Measurements from ENCODE around the gene TBC1D2. TPM values are rescaled to one million over a fixed set of nuclear protein-coding genes. Genes with fewer than 3 reads are reported as not detected.

TBC1D2 gene
- total and polyA plus RNA-seq, 2 donors = 2.5 to 21.2 TPM

GRCh38 chr9:98195671-98196070 is 59.8 kb downstream of the TBC1D2 start:
- no peaks in the 10 kb centered on the region for H3K9me3 ChIP-seq (ENCODE audit: control insufficient read depth in 2 of 2, insufficient read depth in 1 of 2, low read length in 1 of 2)
- no peak for DNase-seq (ENCODE audit: low read depth in 6 of 9, low spot score in 9 of 9)
- peaks cover 5 to 21% of the 10 kb centered on the region in 2 donors for H3K4me1 ChIP-seq (ENCODE audit: control insufficient read depth in 2 of 2, insufficient read depth in 2 of 2, low read length in 2 of 2)
- 89% methylated on average over 4 of the region's 4 CpGs for WGBS
- H3K4me3 ChIP-seq (ENCODE audit: low read length in 2 of 2) = no peak overlapping the region
- H3K27me3 ChIP-seq (ENCODE audit: control insufficient read depth in 2 of 2, insufficient read depth in 1 of 2, low read length in 1 of 2) = peaks cover 0 to 10% of the 10 kb centered on the region in 2 donors
- H3K36me3 ChIP-seq (ENCODE audit: control insufficient read depth in 2 of 2, insufficient read depth in 2 of 2, low read length in 1 of 2) = peaks cover 0 to 10% of the 10 kb centered on the region in 2 donors
- H3K27ac ChIP-seq (ENCODE audit: low read depth in 1 of 2, low read length in 1 of 2) = no peak overlapping the region

- Histone ChIP-seq H3K4me1 (ENCODE audit: control insufficient read depth in 2 of 2, insufficient read depth in 2 of 2, low read length in 2 of 2) (peaks cover 13 to 37% of the 10 kb centered on the region in 2 donors), H3K36me3 (ENCODE audit: control insufficient read depth in 2 of 2, insufficient read depth in 2 of 2, low read length in 1 of 2) (peaks cover 0 to 4% of the 10 kb centered on the region in 2 donors), H3K4me3 (ENCODE audit: low read length in 2 of 2) (peak overlapping the region; percentile 60 to 80), H3K27me3 (ENCODE audit: control insufficient read depth in 2 of 2, insufficient read depth in 1 of 2, low read length in 1 of 2) (peaks cover 0 to 10% of the 10 kb centered on the region in 2 donors), H3K9me3 (ENCODE audit: control insufficient read depth in 2 of 2, insufficient read depth in 1 of 2, low read length in 1 of 2) (no peaks in the 10 kb centered on the region), H3K27ac (ENCODE audit: low read depth in 1 of 2, low read length in 1 of 2) (no peak overlapping the region)
- DNase-seq (ENCODE audit: low read depth in 6 of 9, low spot score in 9 of 9) = no peak
- WGBS = 81% methylated on average over 8 of the region's 8 CpGs
Observed at GRCh38 chr9:98193336-98193944, 62.0 kb downstream of the TBC1D2 start.

- Histone ChIP-seq H3K36me3 (ENCODE audit: control insufficient read depth in 2 of 2, insufficient read depth in 2 of 2, low read length in 1 of 2) (peaks cover 0 to 4% of the 10 kb centered on the region in 2 donors), H3K27ac (ENCODE audit: low read depth in 1 of 2, low read length in 1 of 2) (peak within 1 kb of the TSS; percentile 12 to 71), H3K27me3 (ENCODE audit: control insufficient read depth in 2 of 2, insufficient read depth in 1 of 2, low read length in 1 of 2) (peaks cover 0 to 10% of the 10 kb centered on the region in 2 donors), H3K4me3 (ENCODE audit: low read length in 2 of 2) (peak within 1 kb of the TSS; percentile 69 to 80), H3K4me1 (ENCODE audit: control insufficient read depth in 2 of 2, insufficient read depth in 2 of 2, low read length in 2 of 2) (peaks cover 13 to 43% of the 10 kb centered on the region in 2 donors), H3K9me3 (ENCODE audit: control insufficient read depth in 2 of 2, insufficient read depth in 1 of 2, low read length in 1 of 2) (no peaks in the 10 kb centered on the region)
- DNase-seq (ENCODE audit: low read depth in 6 of 9, low spot score in 9 of 9) = peak in 6 of 9 donors; percentile 31 to 72 (median 53)
- under 1% methylated on average over 95 of the region's 95 CpGs for WGBS
Observed at GRCh38 chr9:98192503-98193335, 62.7 kb downstream of the TBC1D2 start, which contains the start of gene CORO2A. CORO2A (minus strand) TSS chr9:98192637; CDS start chr9:98157660, 34,977 bp downstream.

- Histone ChIP-seq H3K9me3 (ENCODE audit: control insufficient read depth in 2 of 2, insufficient read depth in 1 of 2, low read length in 1 of 2) (no peaks in the 10 kb centered on the region), H3K27me3 (ENCODE audit: control insufficient read depth in 2 of 2, insufficient read depth in 1 of 2, low read length in 1 of 2) (peaks cover 0 to 10% of the 10 kb centered on the region in 2 donors), H3K4me3 (ENCODE audit: low read length in 2 of 2) (peak overlapping the region; percentile 69 to 80), H3K36me3 (ENCODE audit: control insufficient read depth in 2 of 2, insufficient read depth in 2 of 2, low read length in 1 of 2) (peaks cover 0 to 4% of the 10 kb centered on the region in 2 donors), H3K27ac (ENCODE audit: low read depth in 1 of 2, low read length in 1 of 2) (peak overlapping the region; percentile 6 to 12), H3K4me1 (ENCODE audit: control insufficient read depth in 2 of 2, insufficient read depth in 2 of 2, low read length in 2 of 2) (peaks cover 13 to 45% of the 10 kb centered on the region in 2 donors)
- 13% methylated on average over 47 of the region's 47 CpGs for WGBS
- DNase-seq (ENCODE audit: low read depth in 6 of 9, low spot score in 9 of 9) = peak in 4 of 9 donors; percentile 27 to 64 (median 41)
Observed at GRCh38 chr9:98191671-98192502, 63.6 kb downstream of the TBC1D2 start.

GRCh38 chr9:98191181-98191608 is 64.3 kb downstream of the TBC1D2 start:
- H3K4me3 ChIP-seq (ENCODE audit: low read length in 2 of 2) = peak overlapping the region; percentile 69 to 80
- DNase-seq (ENCODE audit: low read depth in 6 of 9, low spot score in 9 of 9) = no peak
- no peak overlapping the region for H3K27ac ChIP-seq (ENCODE audit: low read depth in 1 of 2, low read length in 1 of 2)
- H3K36me3 ChIP-seq (ENCODE audit: control insufficient read depth in 2 of 2, insufficient read depth in 2 of 2, low read length in 1 of 2) = peaks cover 0 to 4% of the 10 kb centered on the region in 2 donors
- no peaks in the 10 kb centered on the region for H3K9me3 ChIP-seq (ENCODE audit: control insufficient read depth in 2 of 2, insufficient read depth in 1 of 2, low read length in 1 of 2)
- H3K27me3 ChIP-seq (ENCODE audit: control insufficient read depth in 2 of 2, insufficient read depth in 1 of 2, low read length in 1 of 2) = peaks cover 0 to 10% of the 10 kb centered on the region in 2 donors
- peaks cover 13 to 45% of the 10 kb centered on the region in 2 donors for H3K4me1 ChIP-seq (ENCODE audit: control insufficient read depth in 2 of 2, insufficient read depth in 2 of 2, low read length in 2 of 2)
- WGBS = 90% methylated on average over 5 of the region's 5 CpGs

GRCh38 chr9:98190757-98191105 is 64.7 kb downstream of the TBC1D2 start:
- no peak for DNase-seq (ENCODE audit: low read depth in 6 of 9, low spot score in 9 of 9)
- H3K9me3 ChIP-seq (ENCODE audit: control insufficient read depth in 2 of 2, insufficient read depth in 1 of 2, low read length in 1 of 2) = no peaks in the 10 kb centered on the region
- no peak overlapping the region for H3K27ac ChIP-seq (ENCODE audit: low read depth in 1 of 2, low read length in 1 of 2)
- H3K4me1 ChIP-seq (ENCODE audit: control insufficient read depth in 2 of 2, insufficient read depth in 2 of 2, low read length in 2 of 2) = peaks cover 13 to 45% of the 10 kb centered on the region in 2 donors
- no peak overlapping the region for H3K4me3 ChIP-seq (ENCODE audit: low read length in 2 of 2)
- 97% methylated on average over 5 of the region's 5 CpGs for WGBS
- H3K27me3 ChIP-seq (ENCODE audit: control insufficient read depth in 2 of 2, insufficient read depth in 1 of 2, low read length in 1 of 2) = peaks cover 0 to 10% of the 10 kb centered on the region in 2 donors
- H3K36me3 ChIP-seq (ENCODE audit: control insufficient read depth in 2 of 2, insufficient read depth in 2 of 2, low read length in 1 of 2) = peaks cover 0 to 4% of the 10 kb centered on the region in 2 donors

- Histone ChIP-seq H3K4me1 (ENCODE audit: control insufficient read depth in 2 of 2, insufficient read depth in 2 of 2, low read length in 2 of 2) (peaks cover 13 to 45% of the 10 kb centered on the region in 2 donors), H3K27me3 (ENCODE audit: control insufficient read depth in 2 of 2, insufficient read depth in 1 of 2, low read length in 1 of 2) (peaks cover 0 to 10% of the 10 kb centered on the region in 2 donors), H3K9me3 (ENCODE audit: control insufficient read depth in 2 of 2, insufficient read depth in 1 of 2, low read length in 1 of 2) (no peaks in the 10 kb centered on the region), H3K36me3 (ENCODE audit: control insufficient read depth in 2 of 2, insufficient read depth in 2 of 2, low read length in 1 of 2) (peaks cover 0 to 6% of the 10 kb centered on the region in 2 donors), H3K27ac (ENCODE audit: low read depth in 1 of 2, low read length in 1 of 2) (no peak overlapping the region), H3K4me3 (ENCODE audit: low read length in 2 of 2) (no peak overlapping the region)
- DNase-seq (ENCODE audit: low read depth in 6 of 9, low spot score in 9 of 9) = no peak
- WGBS = 80% methylated on average over 6 of the region's 6 CpGs
Observed at GRCh38 chr9:98189412-98189811, 66.0 kb downstream of the TBC1D2 start.

- H3K4me3 ChIP-seq (ENCODE audit: low read length in 2 of 2) = no peak overlapping the region
- H3K27me3 ChIP-seq (ENCODE audit: control insufficient read depth in 2 of 2, insufficient read depth in 1 of 2, low read length in 1 of 2) = peaks cover 0 to 8% of the 10 kb centered on the region in 2 donors
- peaks cover 13 to 42% of the 10 kb centered on the region in 2 donors for H3K4me1 ChIP-seq (ENCODE audit: control insufficient read depth in 2 of 2, insufficient read depth in 2 of 2, low read length in 2 of 2)
- no peak overlapping the region for H3K27ac ChIP-seq (ENCODE audit: low read depth in 1 of 2, low read length in 1 of 2)
- 96% methylated on average over 5 of the region's 5 CpGs for WGBS
- no peak for DNase-seq (ENCODE audit: low read depth in 6 of 9, low spot score in 9 of 9)
- peaks cover 0 to 7% of the 10 kb centered on the region in 2 donors for H3K36me3 ChIP-seq (ENCODE audit: control insufficient read depth in 2 of 2, insufficient read depth in 2 of 2, low read length in 1 of 2)
- no peaks in the 10 kb centered on the region for H3K9me3 ChIP-seq (ENCODE audit: control insufficient read depth in 2 of 2, insufficient read depth in 1 of 2, low read length in 1 of 2)
Observed at GRCh38 chr9:98187926-98188325, 67.5 kb downstream of the TBC1D2 start.
